ENCODE data around the gene CBLB. TPM values are rescaled to one million over a fixed set of nuclear protein-coding genes. Genes with fewer than 3 reads are reported as not detected.
A peak's percentile ranks its signal among the peaks of the same experiment; 100 is the strongest.

CBLB gene
- total RNA-seq, 6 experiments from 2014 or later = 9.4 to 21.4 (median 18.2) TPM

- H3K27ac ChIP-seq = peak overlapping the region; percentile 93 to 97 (median 97)
- H3K9me3 ChIP-seq = no peaks in the 10 kb centered on the region
- peaks cover 2 to 17% (median 8%) of the 10 kb centered on the region in 4 donors for H3K4me1 ChIP-seq
- no peak for ATAC-seq
- peak overlapping the region; percentile 75 to 89 (median 87) for H3K4me3 ChIP-seq
- no peaks in the 10 kb centered on the region for H3K27me3 ChIP-seq
- no peak for DNase-seq
- intact Hi-C loops (cut with DNase I) = no loop called here
- 0% methylated on average over 3 of the region's 3 CpGs for WGBS (ENCODE audit: insufficient coverage, low coverage, low lambda C conversion rate, missing lambda C conversion rate)
- peak; percentile 70 for TF ChIP-seq POLR2A (IDR thresholded peaks at IDR 0.05)
- no peak for TF ChIP-seq CTCF (IDR thresholded peaks at IDR 0.05)
- H3K36me3 ChIP-seq = no peaks in the 10 kb centered on the region
Measured at GRCh38 chr3:105869531-105869833, 670 bp upstream of the CBLB start.

- intact Hi-C loops (cut with DNase I) = no loop called here
- Histone ChIP-seq H3K27ac (peak overlapping the region; percentile 93 to 97 (median 97)), H3K27me3 (no peaks in the 10 kb centered on the region), H3K4me1 (peaks cover 2 to 17% (median 8%) of the 10 kb centered on the region in 4 donors), H3K36me3 (no peaks in the 10 kb centered on the region), H3K9me3 (no peaks in the 10 kb centered on the region), H3K4me3 (peak overlapping the region; percentile 75 to 89 (median 87))
- peak; percentile 60 to 72 (median 68) for DNase-seq
- peak; percentile 45 to 72 (median 58) for ATAC-seq
- TF ChIP-seq POLR2A (IDR thresholded peaks at IDR 0.05) = no peak
- no peak for TF ChIP-seq CTCF (IDR thresholded peaks at IDR 0.05)
- 0% methylated on average over 7 of the region's 28 CpGs for WGBS (ENCODE audit: insufficient coverage, low coverage, low lambda C conversion rate, missing lambda C conversion rate)
Measured at GRCh38 chr3:105868431-105868741, 426 bp downstream of the CBLB start.

- intact Hi-C loops (cut with DNase I) = no loop called here
- no peaks in the 10 kb centered on the region for H3K36me3 ChIP-seq
- H3K9me3 ChIP-seq = no peaks in the 10 kb centered on the region
- H3K4me1 ChIP-seq = peaks cover 2 to 17% (median 8%) of the 10 kb centered on the region in 4 donors
- H3K27me3 ChIP-seq = no peaks in the 10 kb centered on the region
- ATAC-seq = no peak
- peak overlapping the region; percentile 75 to 89 (median 87) for H3K4me3 ChIP-seq
- no peak for DNase-seq
- WGBS (ENCODE audit: insufficient coverage, low coverage, low lambda C conversion rate, missing lambda C conversion rate) = 1% methylated on average over 16 of the region's 16 CpGs
- H3K27ac ChIP-seq = peak overlapping the region; percentile 93 to 97 (median 97)
- TF ChIP-seq CTCF (IDR thresholded peaks at IDR 0.05) (no peak), POLR2A (IDR thresholded peaks at IDR 0.05) (no peak)
Measured at GRCh38 chr3:105867712-105868430, 941 bp downstream of the CBLB start.

GRCh38 chr3:105866656-105867653 is 1.9 kb downstream of the CBLB start:
- Histone ChIP-seq H3K4me3 (peak overlapping the region; percentile 75 to 89 (median 87)), H3K4me1 (peaks cover 2 to 17% (median 8%) of the 10 kb centered on the region in 4 donors), H3K27ac (peak overlapping the region; percentile 93 to 97 (median 97)), H3K36me3 (no peaks in the 10 kb centered on the region), H3K9me3 (no peaks in the 10 kb centered on the region), H3K27me3 (no peaks in the 10 kb centered on the region)
- intact Hi-C loops (cut with DNase I) = no loop called here
- DNase-seq (no peak), ATAC-seq (no peak)
- 49% methylated on average over 9 of the region's 9 CpGs for WGBS (ENCODE audit: insufficient coverage, low coverage, low lambda C conversion rate, missing lambda C conversion rate)
- no peak for TF ChIP-seq CTCF (IDR thresholded peaks at IDR 0.05)
- no peak for TF ChIP-seq POLR2A (IDR thresholded peaks at IDR 0.05)

Measured in right lobe of liver (tissue), 6 donors.